Measurements from ENCODE around the gene CARD11.

- no peak for TF ChIP-seq CTCF (conservative IDR thresholded peaks at IDR 0.05)
- TF ChIP-seq ZFX (IDR thresholded peaks at IDR 0.05): no peak
Measured at GRCh38 chr7:2962865-2963264, 80.8 kb downstream of the CARD11 start.
